ENCODE measurements around the gene PDE11A.
"Not testable (repeated sequence)": the region's sequence is repeated elsewhere in the genome, so short reads cannot be mapped to it uniquely, and the experiment has no call there.

The PDE11A gene

DNA sequence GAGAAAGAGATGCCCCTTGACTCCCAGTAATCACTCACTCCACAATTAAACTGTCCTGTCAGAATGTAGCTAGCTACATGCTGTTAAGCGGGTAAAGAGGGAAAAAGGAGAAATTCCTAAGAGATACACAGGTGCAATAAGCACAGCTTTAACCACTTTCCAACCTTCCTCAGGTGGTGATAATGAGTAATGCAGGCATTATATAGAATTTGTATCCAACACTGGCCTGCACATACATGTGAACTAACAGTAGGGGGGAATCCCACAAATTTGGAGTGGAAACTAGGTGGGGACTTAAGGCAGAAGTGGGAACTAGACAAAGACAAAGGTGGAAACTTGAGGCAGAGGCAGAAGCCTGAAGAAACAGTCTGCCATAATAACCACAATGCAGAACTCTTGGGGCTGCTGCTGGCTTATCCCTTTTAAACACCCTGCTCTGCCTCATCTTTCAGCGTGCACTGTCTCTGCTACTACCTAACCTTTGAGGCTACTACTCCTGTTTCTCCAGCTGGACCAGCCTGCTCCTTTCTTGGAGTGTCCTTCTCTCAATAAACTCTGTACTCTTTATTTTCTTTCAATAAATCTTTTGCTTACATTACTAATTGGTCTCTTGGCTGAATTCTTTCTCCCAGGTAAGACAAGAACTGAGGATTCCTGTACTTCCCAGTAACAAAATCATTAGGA, 259.7 kb downstream of the PDE11A start:
- no peak for DNase-seq

GRCh38 chr2:177810906-177811305, 261.7 kb downstream of the PDE11A start:
- DNase-seq: no peak

DNA sequence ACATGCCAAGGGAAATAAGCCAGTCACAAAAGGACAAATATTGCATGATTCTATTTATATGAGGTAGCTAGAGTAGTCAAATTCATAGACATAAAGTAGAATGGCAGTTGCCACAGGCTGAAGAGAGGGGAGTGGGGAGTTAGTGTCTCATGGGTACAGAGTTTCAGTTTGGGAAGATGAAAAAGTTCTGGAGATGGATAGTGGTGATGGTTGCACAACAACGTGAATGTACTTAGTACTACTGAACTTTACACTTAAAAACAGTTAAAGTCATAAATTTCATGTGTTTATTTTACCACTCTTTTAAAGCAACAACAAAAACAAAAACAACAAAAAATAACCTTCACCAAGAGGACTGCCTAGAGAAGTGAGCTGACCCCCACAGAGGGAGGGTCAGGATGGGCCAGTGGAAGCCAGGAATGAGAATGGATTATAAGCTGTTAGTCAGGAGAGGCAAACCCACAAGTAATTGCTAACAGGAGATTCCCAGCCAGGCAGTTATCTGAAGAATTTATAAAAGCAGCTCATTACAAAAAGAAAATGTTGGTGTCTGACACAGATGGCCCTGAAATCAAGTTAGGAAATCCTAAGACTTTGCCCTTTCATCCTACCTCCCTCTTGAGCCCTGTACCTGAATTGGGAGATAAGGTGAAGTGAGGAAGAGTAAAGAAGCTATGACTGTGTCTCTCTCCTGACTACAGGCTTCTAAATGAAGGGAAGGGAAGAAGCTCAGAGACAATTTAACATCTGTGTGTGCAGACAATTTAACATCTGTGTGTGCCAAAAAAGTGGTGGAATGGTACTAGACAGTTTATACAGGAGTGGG, 263.4 kb downstream of the PDE11A start:
- DNase-seq: no peak

- DNase-seq: no peak
These were observed 266.6 kb downstream of the PDE11A start for GRCh38 chr2:177806025-177806424.

- peak; percentile 20 for DNase-seq
These were observed 273.0 kb downstream of the PDE11A start for GRCh38 chr2:177799531-177799930.

GRCh38 chr2:177797808-177798207, 274.8 kb downstream of the PDE11A start:
- no peak for DNase-seq

GRCh38 chr2:177796654-177797415, 275.7 kb downstream of the PDE11A start:
- no peak for DNase-seq

- no peak for DNase-seq
These were observed 276.6 kb downstream of the PDE11A start for GRCh38 chr2:177796011-177796410.

DNA sequence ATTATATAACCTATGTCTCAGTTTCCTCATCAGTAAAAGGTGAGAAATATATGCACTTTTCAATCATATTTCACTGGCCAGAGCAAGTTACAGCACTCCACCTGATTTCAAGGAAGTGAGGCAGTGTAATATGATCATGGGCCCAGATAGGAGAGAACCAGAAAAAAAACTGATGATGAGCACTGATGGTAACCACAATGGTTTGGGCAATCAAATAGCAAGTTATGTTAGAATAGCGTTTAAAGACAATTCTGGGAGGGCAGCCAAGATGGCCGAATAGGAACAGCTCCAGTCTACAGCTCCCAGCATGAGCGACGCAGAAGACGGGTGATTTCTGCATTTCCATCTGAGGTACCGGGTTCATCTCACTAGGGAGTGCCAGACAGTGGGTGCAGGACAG, 287.4 kb downstream of the PDE11A start:
- not testable (repeated sequence) for DNase-seq

DNA sequence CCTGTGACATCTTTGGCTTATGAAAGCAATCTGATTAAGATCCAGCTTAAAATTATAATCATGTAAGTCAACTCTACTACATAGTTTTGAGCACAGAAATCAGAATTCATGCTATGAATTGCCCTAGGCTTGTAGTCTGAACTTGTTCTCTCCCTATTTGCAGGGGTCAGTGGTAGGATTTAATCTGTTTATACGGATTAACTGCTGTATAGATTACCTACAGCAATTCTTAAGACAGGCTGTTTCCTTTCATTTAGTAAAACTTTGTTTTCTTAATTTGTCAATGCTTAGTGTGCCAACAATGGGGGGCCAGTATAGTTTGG, 287.9 kb downstream of the PDE11A start:
- DNase-seq: no peak

- no peak for DNase-seq
These were observed 288.5 kb downstream of the PDE11A start for GRCh38 chr2:177783835-177784744.

GRCh38 chr2:177783091-177783490, 289.5 kb downstream of the PDE11A start:
- no peak for DNase-seq

- DNase-seq: no peak
These were observed 290.0 kb downstream of the PDE11A start for GRCh38 chr2:177782613-177783012.

DNA sequence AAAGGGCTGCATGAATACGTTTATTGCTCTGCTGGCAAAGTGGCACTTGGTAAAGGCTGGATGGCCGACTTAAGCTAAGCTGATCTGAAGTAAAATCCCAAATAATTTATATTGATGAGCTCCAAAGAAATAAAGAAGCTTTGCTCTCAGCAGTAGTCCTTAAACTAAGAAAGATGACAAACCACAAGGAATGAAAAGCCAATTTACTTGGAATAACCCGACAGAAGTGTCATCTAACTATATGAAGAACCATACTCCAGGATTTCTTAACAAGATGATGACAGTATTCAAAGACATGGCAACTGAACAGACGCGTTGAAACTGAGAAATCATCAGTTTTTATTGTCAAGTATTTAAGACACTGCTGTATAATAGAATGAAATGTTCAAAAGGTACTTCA, 294.1 kb downstream of the PDE11A start:
- DNase-seq: no peak

DNA sequence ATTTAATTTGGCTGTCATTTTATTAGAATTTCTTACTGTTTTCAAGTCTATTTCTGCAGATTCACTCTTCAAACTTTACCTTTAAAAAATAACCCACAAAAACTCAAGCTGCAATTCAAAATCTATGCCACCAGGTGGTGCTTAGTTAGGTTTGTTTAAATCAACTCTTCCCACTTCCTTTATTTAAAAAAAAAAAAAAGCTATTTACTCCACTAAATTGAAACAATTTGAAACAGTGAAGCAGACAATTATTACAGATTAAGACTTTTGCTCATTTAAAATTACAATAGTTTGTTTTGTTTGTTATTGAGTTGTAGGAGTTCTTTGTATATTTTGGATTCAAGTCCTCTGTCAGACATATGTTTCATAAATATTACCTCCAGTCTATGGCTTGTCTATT, 300.0 kb downstream of the PDE11A start:
- peak; percentile 51 for DNase-seq

GRCh38 chr2:177771191-177771590, 301.4 kb downstream of the PDE11A start:
- no peak for DNase-seq

- DNase-seq: no peak
These were observed 304.8 kb downstream of the PDE11A start for GRCh38 chr2:177767768-177768167.

DNA sequence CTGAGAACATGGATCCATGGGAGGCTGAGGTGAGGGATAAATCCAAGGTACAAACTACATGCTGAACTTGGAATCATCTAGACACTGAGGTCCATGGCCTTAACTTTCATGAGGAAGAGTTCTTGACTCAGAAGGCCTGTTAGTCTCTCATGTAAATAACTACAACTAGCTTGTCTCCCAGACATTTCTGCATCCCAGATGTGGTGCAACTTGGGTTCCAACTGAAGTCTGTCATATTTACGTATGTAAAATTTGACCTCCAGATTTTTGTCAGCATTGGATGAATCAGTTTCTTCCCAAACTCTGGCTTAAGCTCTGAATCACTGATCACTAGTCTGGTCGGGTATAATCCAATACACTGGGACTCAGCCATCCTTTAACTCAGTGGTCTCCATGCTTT, 306.9 kb downstream of the PDE11A start:
- DNase-seq: no peak

DNA sequence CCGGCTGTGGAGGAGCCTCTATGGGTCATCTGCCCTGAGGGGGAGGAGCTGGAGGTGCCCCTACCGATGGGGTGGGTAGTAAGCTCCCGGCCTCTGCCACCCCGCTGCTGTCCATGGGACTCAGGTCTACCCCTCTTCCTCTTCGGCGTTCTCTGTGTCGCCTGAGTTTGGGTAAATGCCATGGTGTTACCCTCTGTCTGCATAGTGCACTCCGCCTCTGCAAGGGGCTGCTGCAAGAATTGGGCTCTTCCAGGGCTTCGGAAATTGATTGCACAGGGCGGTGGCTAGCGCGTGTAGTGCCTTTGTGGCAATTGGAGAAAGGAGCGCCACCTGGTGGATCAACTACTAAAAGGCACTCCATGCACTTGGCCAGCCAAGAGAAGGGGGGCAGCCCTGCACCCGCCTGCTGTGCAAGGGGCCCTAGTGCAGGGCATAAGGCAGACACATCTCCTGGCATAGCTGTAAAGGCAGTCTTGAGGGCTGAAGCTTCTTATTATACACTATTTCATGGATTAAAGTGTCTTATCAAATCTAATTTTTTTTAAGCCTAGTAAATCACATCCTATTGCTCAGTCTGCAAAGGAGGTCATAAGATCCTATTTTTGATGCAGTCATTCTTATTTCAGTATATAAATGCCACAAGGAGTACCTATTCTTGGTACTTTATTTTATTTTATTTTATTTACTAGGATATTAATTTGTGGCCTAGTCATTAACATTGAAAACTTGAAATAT, 308.9 kb downstream of the PDE11A start:
- DNase-seq: peak; percentile 98

DNA sequence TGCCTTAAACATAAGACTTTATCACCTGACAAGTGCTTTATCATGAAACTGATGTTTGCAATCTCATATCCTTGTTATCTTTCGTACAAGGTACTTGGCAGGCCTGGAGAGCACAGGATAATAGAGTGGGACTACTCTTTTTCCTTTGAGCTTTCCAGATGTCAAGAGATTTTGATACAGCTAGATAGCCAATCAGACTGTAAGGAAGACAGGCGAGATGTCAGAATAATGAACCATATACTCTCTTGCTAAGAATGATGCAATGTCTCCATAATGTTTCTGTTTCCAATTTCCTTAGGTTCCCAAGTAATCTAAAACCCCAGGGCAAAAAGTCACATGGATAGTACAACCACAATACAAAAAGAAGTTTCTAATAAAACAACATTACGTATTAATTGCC, 313.1 kb downstream of the PDE11A start:
- no peak for DNase-seq

- no peak for DNase-seq
These were observed 313.8 kb downstream of the PDE11A start for GRCh38 chr2:177758591-177759371.

Measured in NCI-H510A treated with DMSO at 0.1 percent for 48 hours (cell line).